Lung (tissue), 12 donors: Measurements from ENCODE around the gene IFNA1. TPM values are rescaled to one million over a fixed set of nuclear protein-coding genes. Genes with fewer than 3 reads are reported as not detected.

Experiments used
- ATAC-seq: fragments of 200-7000 bp; cut with Tn5 transposase; one replicate; pipeline ENCODE4 v1.9.1; 2020; ENCODE audit warnings: moderate number of reproducible peaks; ENCODE audit not compliant: insufficient read depth, low FRiP score
- DNase-seq, 3 donors: peaks; one replicate each; pipeline ENCODE4 v3.0.0-alpha.2; 2013 to 2017
- H3K27ac ChIP-seq, 2 donors: one replicate each; pipeline ENCODE4 v1.5.1; 2013; ENCODE audit warnings: mild to moderate bottlenecking in 2 of 2, moderate library complexity in 2 of 2, control low read depth in 1 of 2, inconsistent platforms in 1 of 2, low read depth in 1 of 2, low read length in 1 of 2
- H3K27me3 ChIP-seq, 3 donors: one replicate each; pipeline ENCODE4 v1.5.1; 2013; ENCODE audit warnings: low read length in 2 of 3; ENCODE audit not compliant: control insufficient read depth in 3 of 3, insufficient read depth in 3 of 3
- H3K36me3 ChIP-seq, 4 donors: one replicate each; pipeline ENCODE4 v1.5.1; 2013; ENCODE audit warnings: low read length in 4 of 4, mild to moderate bottlenecking in 1 of 4, moderate library complexity in 1 of 4; ENCODE audit not compliant: control insufficient read depth in 4 of 4, insufficient read depth in 4 of 4
- H3K4me1 ChIP-seq, 5 donors: one replicate each; pipeline ENCODE4 v1.5.1; 2013; ENCODE audit warnings: low read length in 5 of 5, mild to moderate bottlenecking in 2 of 5, moderate library complexity in 1 of 5; ENCODE audit not compliant: control insufficient read depth in 5 of 5, insufficient read depth in 5 of 5
- H3K4me3 ChIP-seq: one replicate; pipeline ENCODE4 v1.5.1; 2013; ENCODE audit warnings: mild to moderate bottlenecking, control low read depth, moderate library complexity
- H3K9ac ChIP-seq, 2 donors: one replicate each; pipeline ENCODE4 v1.5.1; 2013; ENCODE audit warnings: low read length in 2 of 2, control low read depth in 1 of 2; ENCODE audit not compliant: insufficient read depth in 1 of 2
- H3K9me3 ChIP-seq, 4 donors: one replicate each; pipeline ENCODE4 v1.5.1; 2013; ENCODE audit warnings: low read length in 3 of 4, mild to moderate bottlenecking in 1 of 4, moderate library complexity in 1 of 4; ENCODE audit not compliant: control insufficient read depth in 4 of 4, insufficient read depth in 3 of 4
- CTCF ChIP-seq: IDR thresholded peaks from 2 replicates; pipeline ENCODE4 v1.5.1; 2012; ENCODE audit warnings: mild to moderate bottlenecking; ENCODE audit errors: control extremely low read depth, extremely low read depth
- WGBS, 2 donors: extraction: QIAGEN DNeasy Blood & Tissue Kit; methylation state at CpG; one replicate each; pipeline ENCODE4 v1.1.7; 2013; 5-methylcytosine and 5-hydroxymethylcytosine counted together
- polyA plus RNA-seq, 2 donors: library from polyadenylated mRNA; stranded (reverse); fragments of 200-250 nt; gene quantifications; one replicate each; pipeline ENCODE4 v1.2.1, GENCODE V29; 2013
- total RNA-seq, 2 donors: library from RNA; depleted of rRNA in 1 of 2; stranded (reverse); fragments of >200 nt in 1 of 2; gene quantifications; one replicate each; pipeline ENCODE4 v1.2.1, GENCODE V29; 2014 to 2021
- donor health status: control.
- donor health status: control.
- donor health status: Bipolar disorder and iron deficiency.
- donor health status: healthy.
- donor health status: DM: yes; HTN: yes; CAD: no.

IFNA1 gene
- total and polyA plus RNA-seq, 4 donors = 0.22 TPM; not detected in 3

GRCh38 chr9:21398955-21399489, 41.2 kb upstream of the IFNA1 start:
- no peak for TF ChIP-seq CTCF
- H3K36me3 ChIP-seq = no peaks in the 10 kb centered on the region
- H3K9me3 ChIP-seq = no peaks in the 10 kb centered on the region
- WGBS, 2 donors = 84 to 90% methylated on average over 5 of the region's 5 CpGs
- H3K27me3 ChIP-seq = peaks cover 0 to 55% (median 36%) of the 10 kb centered on the region in 3 donors
- DNase-seq = no peak
- no peak overlapping the region for H3K27ac ChIP-seq
- ATAC-seq = no peak
- no peak overlapping the region for H3K4me3 ChIP-seq
- peaks cover 0 to 14% (median 4%) of the 10 kb centered on the region in 5 donors for H3K4me1 ChIP-seq
- H3K9ac ChIP-seq = no peak overlapping the region

GRCh38 chr9:21399956-21400355, 40.3 kb upstream of the IFNA1 start:
- H3K9ac ChIP-seq = no peak overlapping the region
- H3K4me1 ChIP-seq = peaks cover 0 to 14% (median 4%) of the 10 kb centered on the region in 5 donors
- peaks cover 0 to 47% (median 34%) of the 10 kb centered on the region in 3 donors for H3K27me3 ChIP-seq
- no peak for TF ChIP-seq CTCF
- DNase-seq (peak in 1 of 3 donors; percentile 34), ATAC-seq (no peak)
- no peaks in the 10 kb centered on the region for H3K36me3 ChIP-seq
- WGBS, 2 donors = 26 to 28% methylated on average over 3 of the region's 3 CpGs
- H3K4me3 ChIP-seq = no peak overlapping the region
- H3K9me3 ChIP-seq = no peaks in the 10 kb centered on the region
- H3K27ac ChIP-seq = no peak overlapping the region

- H3K27me3 ChIP-seq = peaks cover 0 to 29% (median 22%) of the 10 kb centered on the region in 3 donors
Observed at GRCh38 chr9:21402386-21403251, 37.6 kb upstream of the IFNA1 start.

More at GRCh38 chr9:21402386-21403251, 37.6 kb upstream of the IFNA1 start:
- 3 to 4% methylated on average over 53 of the region's 53 CpGs for WGBS, 2 donors
- DNase-seq (peak in 2 of 3 donors; percentile 29 to 32), ATAC-seq (no peak)
- no peaks in the 10 kb centered on the region for H3K9me3 ChIP-seq
- peaks cover 0 to 10% (median 0%) of the 10 kb centered on the region in 5 donors for H3K4me1 ChIP-seq
- no peak overlapping the region for H3K27ac ChIP-seq
- no peaks in the 10 kb centered on the region for H3K36me3 ChIP-seq
- TF ChIP-seq CTCF = no peak
- no peak overlapping the region for H3K4me3 ChIP-seq
- H3K9ac ChIP-seq = peak overlapping the region in 1 of 2 donors; percentile 61
